Keratinocyte (primary cell): ENCODE measurements around the gene HCST. TPM values are rescaled to one million over a fixed set of nuclear protein-coding genes. Genes with fewer than 3 reads are reported as not detected.

ENCODE experiments used
- DNase-seq: peaks from one replicate; pipeline ENCODE4 v3.0.0-alpha.2; 2011; ENCODE audit warnings: low read depth, missing footprints, low spot score
- FAIRE-seq: peaks from 2 replicates; lab custom pipeline; 2011; peaks lifted over from hg19 to GRCh38; lab: Jason Lieb, UNC
- H2AFZ ChIP-seq: 2 replicates; pipeline ENCODE4 v1.6.0; 2012; ENCODE audit warnings: low read length, control low read depth, inconsistent platforms; ENCODE audit not compliant: control insufficient read depth
- H3K27ac ChIP-seq: 2 replicates; pipeline ENCODE4 v1.5.1; 2011; ENCODE audit warnings: low read length; ENCODE audit not compliant: control insufficient read depth, insufficient read depth
- H3K27me3 ChIP-seq: 3 replicates; pipeline ENCODE4 v1.6.0; 2011; ENCODE audit warnings: low read length; ENCODE audit not compliant: control insufficient read depth, insufficient read depth; ENCODE audit errors: extremely low read depth
- H3K36me3 ChIP-seq, 2 experiments: 2 replicates in 1 of 2; 3 replicates in 1 of 2; pipeline ENCODE4 v1.5.1; 2011; ENCODE audit warnings: low read length in 2 of 2, mild to moderate bottlenecking in 1 of 2; ENCODE audit not compliant: control insufficient read depth in 2 of 2, insufficient read depth in 2 of 2; ENCODE audit errors: extremely low read depth in 1 of 2
- H3K4me1 ChIP-seq: 3 replicates; pipeline ENCODE4 v1.5.1; 2011; ENCODE audit warnings: low read length; ENCODE audit not compliant: control insufficient read depth, insufficient read depth; ENCODE audit errors: extremely low read depth
- H3K4me2 ChIP-seq: 3 replicates; pipeline ENCODE4 v1.6.0; 2011; ENCODE audit warnings: low read depth, low read length; ENCODE audit not compliant: control insufficient read depth, insufficient read depth; ENCODE audit errors: extremely low read depth
- H3K4me3 ChIP-seq, 3 experiments: fragments of 200-600 bp in 1 of 3; sonication (generic) in 1 of 3; 2 replicates in 2 of 3; 3 replicates in 1 of 3; pipeline ENCODE4 v1.5.1; 2011 to 2016; ENCODE audit warnings: low read length in 3 of 3, mild to moderate bottlenecking in 3 of 3, control low read depth in 2 of 3, inconsistent platforms in 1 of 3, low read depth in 1 of 3, mixed read lengths in 1 of 3, mixed run types in 1 of 3, moderate library complexity in 1 of 3; ENCODE audit not compliant: control insufficient read depth in 2 of 3, insufficient read depth in 2 of 3; ENCODE audit errors: extremely low read depth in 1 of 3
- H3K79me2 ChIP-seq: 2 replicates; pipeline ENCODE4 v1.6.0; 2012; ENCODE audit warnings: low read length; ENCODE audit not compliant: control insufficient read depth, insufficient read depth
- H3K9ac ChIP-seq: 3 replicates; pipeline ENCODE4 v1.6.0; 2011; ENCODE audit warnings: low read length; ENCODE audit not compliant: control insufficient read depth, insufficient read depth; ENCODE audit errors: extremely low read depth
- H3K9me1 ChIP-seq: 3 replicates; pipeline ENCODE4 v1.6.0; 2011; ENCODE audit warnings: low read length; ENCODE audit not compliant: control insufficient read depth, insufficient read depth; ENCODE audit errors: extremely low read depth
- H3K9me3 ChIP-seq: 2 replicates; pipeline ENCODE4 v1.5.1; 2012; ENCODE audit warnings: low read depth, low read length; ENCODE audit not compliant: control insufficient read depth
- H4K20me1 ChIP-seq: 3 replicates; pipeline ENCODE4 v1.6.0; 2011; ENCODE audit warnings: low read length; ENCODE audit not compliant: control insufficient read depth, insufficient read depth; ENCODE audit errors: extremely low read depth
- EZH2 ChIP-seq: IDR thresholded peaks from one replicate; pipeline ENCODE4 v1.6.1; 2012; ENCODE audit warnings: inconsistent platforms, mild to moderate bottlenecking, low read length, moderate library complexity
- dilution Hi-C: fragments of 300-500 bp; cut with MboI; formaldehyde crosslinking; loops from one replicate; pipeline ENCODE4 v1.7.0; 2020; ENCODE audit warnings: low sequenced_read_pairs; ENCODE audit not compliant: extremely low pct_ligation_motif_present
- polyA plus RNA-seq, 5 experiments: library from polyadenylated mRNA; depleted of rRNA in 3 of 5; stranded (reverse) in 3 of 5; stranded (forward) in 1 of 5; unstranded in 1 of 5; fragments of >200 nt; gene quantifications; 1 replicate in 1 of 5; 2 replicates in 3 of 5; 3 replicates in 1 of 5; pipeline versions ENCODE4 v1.2.1 to v1.2.3, GENCODE V29; 2011 to 2012; ENCODE audit warnings: missing spikeins in 2 of 5, low read depth in 1 of 5, low replicate concordance in 1 of 5
- TF ChIP-seq, protein P1 (sequence below), 3 experiments: IDR thresholded peaks in 1 of 3; conservative IDR thresholded peaks in 1 of 3; optimal IDR thresholded peaks in 1 of 3; 2 replicates in 2 of 3; 3 replicates in 1 of 3; pipeline versions ENCODE3 to v1.5.1; 2011; ENCODE audit warnings: low read length in 3 of 3, mild to moderate bottlenecking in 3 of 3, moderate library complexity in 2 of 3, control low read depth in 1 of 3, inconsistent platforms in 1 of 3; ENCODE audit not compliant: insufficient read depth in 2 of 3; ENCODE audit errors: extremely low read depth in 1 of 3

The HCST gene
- polyA plus RNA-seq, 1 donor (not counting 4 experiments of a cell fraction or from before 2014, with no cell fraction given): 0.25 TPM

DNA sequence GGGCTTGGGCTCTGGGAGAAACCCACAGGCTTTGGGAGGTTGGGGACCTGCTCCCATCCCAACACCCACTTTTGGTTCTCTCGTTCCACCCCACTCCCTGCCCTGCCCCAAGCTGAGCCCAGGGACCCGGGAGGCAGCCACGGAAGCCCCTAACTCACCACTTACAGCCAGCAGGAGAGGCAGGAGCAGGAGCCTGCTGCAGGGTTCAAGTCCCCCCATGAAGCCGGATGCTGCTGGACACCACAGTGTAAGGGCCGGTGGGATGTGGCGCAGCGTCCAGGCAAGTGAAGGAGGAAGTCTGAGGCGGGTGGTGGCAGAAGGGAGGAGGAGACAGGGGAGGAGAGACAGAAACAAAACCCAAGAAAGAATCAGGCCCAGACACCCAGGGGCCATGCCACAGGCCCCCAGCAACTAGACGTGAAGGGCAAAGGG, 5.7 kb downstream of the HCST start, which contains the start of gene TYROBP:
TSS of gene TYROBP (minus strand) at position 286 of the 432 bp plus-strand sequence. CDS start at position 219, 67 bp downstream.
- Histone ChIP-seq H3K9ac (no peak within 1 kb of the TSS), H3K36me3 (no peaks in the 10 kb centered on the region), H3K9me3 (no peaks in the 10 kb centered on the region), H3K4me1 (peaks cover 8% of the 10 kb centered on the region), H3K27ac (no peak within 1 kb of the TSS), H3K79me2 (no peaks in the 10 kb centered on the region), H3K4me3 (no peak within 1 kb of the TSS), H2AFZ (no peak within 1 kb of the TSS), H4K20me1 (no peaks in the 10 kb centered on the region), H3K9me1 (no peaks in the 10 kb centered on the region), H3K27me3 (no peaks in the 10 kb centered on the region), H3K4me2 (no peak within 1 kb of the TSS)
- DNase-seq (no peak), FAIRE-seq (no peak)
- dilution Hi-C loops: no loop called here
- TF ChIP-seq EZH2: no peak
- TF ChIP-seq, protein P1, sequence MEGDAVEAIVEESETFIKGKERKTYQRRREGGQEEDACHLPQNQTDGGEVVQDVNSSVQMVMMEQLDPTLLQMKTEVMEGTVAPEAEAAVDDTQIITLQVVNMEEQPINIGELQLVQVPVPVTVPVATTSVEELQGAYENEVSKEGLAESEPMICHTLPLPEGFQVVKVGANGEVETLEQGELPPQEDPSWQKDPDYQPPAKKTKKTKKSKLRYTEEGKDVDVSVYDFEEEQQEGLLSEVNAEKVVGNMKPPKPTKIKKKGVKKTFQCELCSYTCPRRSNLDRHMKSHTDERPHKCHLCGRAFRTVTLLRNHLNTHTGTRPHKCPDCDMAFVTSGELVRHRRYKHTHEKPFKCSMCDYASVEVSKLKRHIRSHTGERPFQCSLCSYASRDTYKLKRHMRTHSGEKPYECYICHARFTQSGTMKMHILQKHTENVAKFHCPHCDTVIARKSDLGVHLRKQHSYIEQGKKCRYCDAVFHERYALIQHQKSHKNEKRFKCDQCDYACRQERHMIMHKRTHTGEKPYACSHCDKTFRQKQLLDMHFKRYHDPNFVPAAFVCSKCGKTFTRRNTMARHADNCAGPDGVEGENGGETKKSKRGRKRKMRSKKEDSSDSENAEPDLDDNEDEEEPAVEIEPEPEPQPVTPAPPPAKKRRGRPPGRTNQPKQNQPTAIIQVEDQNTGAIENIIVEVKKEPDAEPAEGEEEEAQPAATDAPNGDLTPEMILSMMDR (optimal IDR thresholded peaks at IDR 0.05 in 1 of 3, IDR thresholded peaks at IDR 0.05 in 1 of 3, conservative IDR thresholded peaks at IDR 0.05 in 1 of 3; ENCODE audit: extremely low read depth in 1 of 3, insufficient read depth in 2 of 3, low read length in 3 of 3): no peak

DNA sequence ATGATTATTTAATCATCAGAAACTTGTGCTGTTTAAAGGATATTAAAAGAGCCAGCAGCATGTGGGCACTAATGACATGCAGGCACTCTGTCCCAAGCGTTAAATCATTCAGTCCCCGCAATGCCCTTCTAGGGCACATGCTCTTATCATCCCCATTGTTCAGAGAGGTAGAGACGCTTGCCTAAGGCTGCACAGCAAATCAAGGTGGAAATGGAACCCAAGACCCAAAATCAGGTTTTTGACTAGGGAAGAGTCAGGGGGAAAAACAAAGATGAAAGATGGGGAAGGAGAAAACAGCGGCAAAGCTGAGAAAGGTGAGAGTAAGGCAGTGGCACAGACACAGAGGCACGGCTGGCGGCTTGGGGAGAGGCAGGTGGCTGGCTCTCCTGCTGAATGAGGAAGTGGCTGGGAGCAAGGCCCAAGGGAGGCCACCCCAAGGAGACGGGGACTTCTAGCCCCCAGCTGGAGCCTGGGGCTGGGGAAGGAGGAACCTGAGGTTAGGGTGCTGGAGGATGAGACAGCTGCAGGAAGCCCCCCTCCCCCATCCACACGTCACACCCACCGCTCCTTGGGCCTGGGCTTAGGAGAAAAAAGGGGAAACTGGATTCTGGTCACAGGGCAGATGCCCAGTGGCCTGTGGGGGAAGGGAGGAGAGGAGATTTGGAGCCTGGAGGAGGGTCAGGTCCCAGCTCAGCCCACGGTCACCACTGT, 6.8 kb downstream of the HCST start:
- dilution Hi-C loops: no loop called here
- Histone ChIP-seq H3K36me3 (no peaks in the 10 kb centered on the region), H3K4me2 (no peak overlapping the region), H3K27ac (no peak overlapping the region), H3K79me2 (no peaks in the 10 kb centered on the region), H3K27me3 (no peaks in the 10 kb centered on the region), H3K9ac (no peak overlapping the region), H3K4me1 (no peaks in the 10 kb centered on the region), H3K9me3 (no peaks in the 10 kb centered on the region), H3K4me3 (no peak overlapping the region), H3K9me1 (no peaks in the 10 kb centered on the region), H4K20me1 (no peaks in the 10 kb centered on the region), H2AFZ (no peak overlapping the region)
- TF ChIP-seq, protein P1 (optimal IDR thresholded peaks at IDR 0.05 in 1 of 3, IDR thresholded peaks at IDR 0.05 in 1 of 3, conservative IDR thresholded peaks at IDR 0.05 in 1 of 3; ENCODE audit: extremely low read depth in 1 of 3, insufficient read depth in 2 of 3, low read length in 3 of 3): no peak
- TF ChIP-seq EZH2: no peak
- DNase-seq (no peak), FAIRE-seq (no peak)
